ENCODE results near the gene GHR.

- TF ChIP-seq CTCF (IDR thresholded peaks at IDR 0.05): no peak
- no peak for TF ChIP-seq POLR2A (IDR thresholded peaks at IDR 0.05)
- TF ChIP-seq EP300 (IDR thresholded peaks at IDR 0.05): no peak
These were observed 198.4 kb downstream of the GHR start for GRCh38 chr5:42621662-42622061.
